GM12878 (cell line): ENCODE data around the gene NLRC5. TPM values are rescaled to one million over a fixed set of nuclear protein-coding genes. Genes with fewer than 3 reads are reported as not detected.

Source experiments
- ATAC-seq: fragments of 200-7000 bp; cut with Tn5 transposase; 3 replicates; pipeline ENCODE4 v1.9.1; 2020; ENCODE audit warnings: mild to moderate bottlenecking, moderate library complexity
- BruUV-seq: library from RNA; stranded (reverse); fragments of 400-500 nt; replicated peaks from 2 replicates; lab custom pipeline; 2021; lab: Mats Ljungman, UMichigan
- CTCF ChIA-PET: fragments of 300-600 bp; sonication (Branson Sonifier 250); formaldehyde crosslinking; extraction: SDS; loops from one replicate; lab custom pipeline; 2021; ENCODE audit warnings: inconsistent platforms; lab: Yijun Ruan, JAX
- POLR2A ChIA-PET: fragments of 350-600 bp; formaldehyde crosslinking; extraction: SDS; loops from one replicate; lab custom pipeline; 2021; ENCODE audit warnings: inconsistent platforms; lab: Charles Lee
- RAD21 ChIA-PET: fragments of 300-600 bp; sonication (Branson Sonifier 250); formaldehyde crosslinking; loops from one replicate; lab custom pipeline; 2023; ENCODE audit warnings: antibody characterized with exemption; ENCODE audit not compliant: unreplicated experiment; lab: Charles Lee
- SMC1A ChIA-PET: fragments of 300-600 bp; sonication (Branson Sonifier 250); formaldehyde crosslinking; loops from one replicate; lab custom pipeline; 2023; ENCODE audit not compliant: unreplicated experiment, uncharacterized antibody; lab: Charles Lee
- DNase-seq: peaks from one replicate; pipeline ENCODE4 v3.0.0-alpha.2; 2011; ENCODE audit warnings: low read depth, low spot score
- FAIRE-seq: peaks from 3 replicates; lab custom pipeline; 2011; peaks lifted over from hg19 to GRCh38; lab: Jason Lieb, UNC
- H2AFZ ChIP-seq: 2 replicates; pipeline ENCODE4 v1.6.0; 2011; ENCODE audit warnings: low read depth, low read length, control low read depth; ENCODE audit not compliant: control insufficient read depth
- H3K27ac ChIP-seq: 2 replicates; pipeline ENCODE4 v1.5.1; 2011; ENCODE audit warnings: control low read depth; ENCODE audit not compliant: control insufficient read depth, insufficient read depth
- H3K27me3 ChIP-seq, 2 experiments: replicated peaks in 1 of 2; 2 replicates each; pipeline versions ENCODE4 v1.6.0 to v1.6.1; 2011; ENCODE audit warnings: low read length in 1 of 2; ENCODE audit not compliant: control insufficient read depth in 2 of 2, insufficient read depth in 2 of 2
- H3K36me3 ChIP-seq, 2 experiments: 2 replicates each; pipeline ENCODE4 v1.5.1; 2011; ENCODE audit warnings: low read length in 1 of 2; ENCODE audit not compliant: control insufficient read depth in 2 of 2, insufficient read depth in 2 of 2
- H3K4me1 ChIP-seq: 2 replicates; pipeline ENCODE4 v1.6.1; 2011; ENCODE audit warnings: mild to moderate bottlenecking, low read length, moderate library complexity, mixed read lengths; ENCODE audit not compliant: control insufficient read depth, insufficient read depth
- H3K4me2 ChIP-seq: 2 replicates; pipeline ENCODE4 v1.6.0; 2011; ENCODE audit warnings: control low read depth; ENCODE audit not compliant: control insufficient read depth, insufficient read depth
- H3K4me3 ChIP-seq: fragments of 200-600 bp; sonication (generic); 2 replicates; pipeline ENCODE4 v1.5.1; 2016
- H3K79me2 ChIP-seq: 2 replicates; pipeline ENCODE4 v1.6.0; 2011; ENCODE audit warnings: low read length; ENCODE audit not compliant: control insufficient read depth, insufficient read depth
- H3K9ac ChIP-seq: 2 replicates; pipeline ENCODE4 v1.8.0; 2011; ENCODE audit warnings: low read length, control low read depth, mixed read lengths; ENCODE audit not compliant: control insufficient read depth, insufficient read depth
- H3K9me3 ChIP-seq: replicated peaks from 3 replicates; pipeline ENCODE4 v1.5.1; 2011; ENCODE audit warnings: mild to moderate bottlenecking, low read length; ENCODE audit not compliant: control insufficient read depth, insufficient read depth
- H4K20me1 ChIP-seq: 2 replicates; pipeline ENCODE4 v1.6.0; 2011; ENCODE audit not compliant: control insufficient read depth, insufficient read depth
- NR2F1 ChIP-seq: fragments of 450-650 bp; conservative IDR thresholded peaks from 2 replicates; pipeline ENCODE4 v1.6.1; 2017; ENCODE audit warnings: mild to moderate bottlenecking
- SIX5 ChIP-seq: IDR thresholded peaks from 2 replicates; pipeline ENCODE4 v1.6.1; 2011; ENCODE audit warnings: mild to moderate bottlenecking, low read depth, low read length, moderate library complexity; ENCODE audit not compliant: severe bottlenecking
- TBL1XR1 ChIP-seq: IDR thresholded peaks from 2 replicates; pipeline ENCODE4 v1.6.1; 2012; ENCODE audit warnings: low read depth, low read length, improper control_type of control experiment
- WGBS: methylation state at CpG from one replicate; pipeline ENCODE4 v1.1.6; 2016; ENCODE audit warnings: low lambda C conversion rate; ENCODE audit not compliant: insufficient replicate concordance, insufficient coverage; ENCODE audit errors: missing lambda C conversion rate; 5-methylcytosine and 5-hydroxymethylcytosine counted together
- in situ Hi-C: fragments of 300-500 bp; cut with MboI; formaldehyde crosslinking; loops from 9 replicates; pipeline ENCODE4 v1.14.3; 2018; ENCODE audit warnings: mixed read lengths
- intact Hi-C: fragments of 100-400 bp; cut with micrococcal nuclease; formaldehyde crosslinking; loops from one replicate; pipeline ENCODE4 v1.14.2; 2022; ENCODE audit not compliant: unreplicated experiment
- polyA plus RNA-seq, 11 experiments: library from polyadenylated mRNA; depleted of rRNA in 4 of 11; unstranded in 6 of 11; stranded (reverse) in 5 of 11; fragments of >200 nt; fragmentation: Nextera tagmentation in 4 of 11; fragmentation: Illumina TruSeq in 1 of 11; extraction: Ambion mirVana in 4 of 11; extraction: Trizol in 1 of 11; gene quantifications; 1 replicate in 1 of 11; 2 replicates in 10 of 11; pipeline versions ENCODE4 v1.2.1 to v1.2.3, GENCODE V29; 2011 to 2016; ENCODE audit warnings: inconsistent platforms in 2 of 11, missing spikeins in 2 of 11, low read depth in 1 of 11
- total RNA-seq, 4 experiments: library from RNA; depleted of rRNA in 3 of 4; stranded (reverse); fragments of >200 nt in 3 of 4; fragmentation: Illumina TruSeq in 1 of 4; extraction: Trizol in 1 of 4; gene quantifications; 2 replicates each; pipeline versions ENCODE4 v1.2.1 to v1.2.3, GENCODE V29; 2013 to 2021
- TF ChIP-seq, protein P1 (sequence below): IDR thresholded peaks from 2 replicates; pipeline ENCODE4 v1.6.1; 2012; ENCODE audit warnings: low read depth, low read length, improper control_type of control experiment

NLRC5 gene
- total and polyA plus RNA-seq, 10 of the 15 experiments (the other 5 are each of a cell fraction or from before 2014, with no cell fraction given): 13.1 to 105 (median 57.3) TPM

GRCh38 chr16:56994311-56994710 lies 5.0 kb downstream of the NLRC5 start:
- BruUV-seq: no TSS peak
- in situ Hi-C loops: no loop called here

More at GRCh38 chr16:56994311-56994710, 5.0 kb downstream of the NLRC5 start:
- peaks cover 88% of the 10 kb centered on the region for H3K79me2 ChIP-seq
- 0 out of 3 replicates have a peak, but pooled peaks have one; percentile 1 for ATAC-seq
- TF ChIP-seq SIX5 (no peak), TBL1XR1 (no peak), NR2F1 (no peak)
- TF ChIP-seq, protein P1, sequence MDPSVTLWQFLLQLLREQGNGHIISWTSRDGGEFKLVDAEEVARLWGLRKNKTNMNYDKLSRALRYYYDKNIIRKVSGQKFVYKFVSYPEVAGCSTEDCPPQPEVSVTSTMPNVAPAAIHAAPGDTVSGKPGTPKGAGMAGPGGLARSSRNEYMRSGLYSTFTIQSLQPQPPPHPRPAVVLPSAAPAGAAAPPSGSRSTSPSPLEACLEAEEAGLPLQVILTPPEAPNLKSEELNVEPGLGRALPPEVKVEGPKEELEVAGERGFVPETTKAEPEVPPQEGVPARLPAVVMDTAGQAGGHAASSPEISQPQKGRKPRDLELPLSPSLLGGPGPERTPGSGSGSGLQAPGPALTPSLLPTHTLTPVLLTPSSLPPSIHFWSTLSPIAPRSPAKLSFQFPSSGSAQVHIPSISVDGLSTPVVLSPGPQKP: no peak
- TF ChIP-seq, all 136 proteins: peak for 0
- Histone ChIP-seq H3K27ac (peak overlapping the region; percentile 15), H3K9ac (no peak overlapping the region), H3K36me3 (peaks cover 0 to 3% of the 10 kb centered on the region in 2 experiments; a peak in 1 of 4 replicates), H3K4me1 (peaks cover 14% of the 10 kb centered on the region), H3K4me2 (0 out of 2 replicates have a peak overlapping the region, but pooled peaks have one; percentile 2), H2AFZ (no peak overlapping the region), H3K9me3 (no peaks in the 10 kb centered on the region), H3K4me3 (no peak overlapping the region; the same call in 1 of the 2 replicates), H3K27me3 (no peaks in the 10 kb centered on the region), H4K20me1 (no peaks in the 10 kb centered on the region)
- CTCF ChIA-PET: interaction anchor here (0.9 to 2.1 kb wide), 3 partner anchors 10 to 48 kb away, joined by 3 to 8 read pairs (median 5); no protein-coding TSS in a partner anchor
- DNase-seq (no peak), FAIRE-seq (no peak)
- 76% methylated on average over 5 of the region's 5 CpGs for WGBS
- SMC1A ChIA-PET: interaction anchor here (0.9 to 6.3 kb wide), 5 partner anchors 11 to 47 kb away, joined by 3 to 60 read pairs (median 9); no protein-coding TSS in a partner anchor
- intact Hi-C loops: no loop called here
- POLR2A ChIA-PET: interaction anchor here (1.0 to 10.0 kb wide), 4 partner anchors 10 to 46 kb away, joined by 5 to 216 read pairs (median 22); partner anchors contain the start of gene NLRC5
- RAD21 ChIA-PET: interaction anchor here (2.0 to 22.0 kb wide), 3 partner anchors 11 to 29 kb away, joined by 13 to 473 read pairs (median 17); partner anchors contain the start of gene NLRC5
